K562 (cell line): ENCODE data around the gene IL31RA. TPM values are rescaled to one million over a fixed set of nuclear protein-coding genes. Genes with fewer than 3 reads are reported as not detected.

Experiments used
- ATAC-seq: fragments of 200-7000 bp; cut with Tn5 transposase; 3 replicates; pipeline ENCODE4 v1.9.1; 2020; ENCODE audit warnings: moderate library complexity
- BruUV-seq: library from RNA; stranded (reverse); fragments of 400-500 nt; replicated peaks from 2 replicates; lab custom pipeline; 2021; lab: Mats Ljungman, UMichigan
- CTCF ChIA-PET: fragments of 300-600 bp; formaldehyde crosslinking; extraction: SDS; loops from one replicate; lab custom pipeline; 2021; ENCODE audit warnings: low intra/inter-chr PET ratio; lab: Yijun Ruan, JAX
- POLR2A ChIA-PET: fragments of 300-600, 350-650 bp; sonication (Branson Sonifier 250); formaldehyde crosslinking; extraction: SDS; loops from one replicate; lab custom pipeline; 2021; ENCODE audit warnings: antibody characterized with exemption, inconsistent platforms; lab: Yijun Ruan, JAX
- DNase-seq, 4 experiments: peaks; one replicate each; pipeline versions ENCODE4 v3.0.0 to v3.0.0-alpha.2; 2011 to 2018; ENCODE audit warnings: low spot score in 3 of 4, mixed read lengths in 3 of 4; ENCODE audit errors: extremely low read depth in 1 of 4
- FAIRE-seq: peaks from 2 replicates; lab custom pipeline; 2011; peaks lifted over from hg19 to GRCh38; lab: Jason Lieb, UNC
- H2AFZ ChIP-seq: 2 replicates; pipeline ENCODE4 v1.6.0; 2011; ENCODE audit warnings: low read depth, low read length, control low read depth, inconsistent platforms
- H3K27ac ChIP-seq: fragments of 200-600 bp; 3 replicates; pipeline ENCODE4 v1.8.0; 2011; ENCODE audit warnings: low read depth, mild to moderate bottlenecking, control low read depth, inconsistent platforms, low read length, moderate library complexity, mixed read lengths; ENCODE audit errors: extremely low read depth
- H3K27me3 ChIP-seq, 2 experiments: fragments of 300-600 bp in 1 of 2; 2 replicates in 1 of 2; 3 replicates in 1 of 2; pipeline versions ENCODE4 v1.6.0 to v1.8.0; 2011; ENCODE audit warnings: inconsistent platforms in 2 of 2, low read length in 2 of 2, mild to moderate bottlenecking in 1 of 2, mixed read lengths in 1 of 2, moderate library complexity in 1 of 2; ENCODE audit not compliant: control insufficient read depth in 2 of 2, insufficient read depth in 2 of 2
- H3K36me3 ChIP-seq: fragments of 300-600 bp; 3 replicates; pipeline ENCODE4 v1.8.0; 2011; ENCODE audit warnings: mild to moderate bottlenecking, low read length, inconsistent platforms; ENCODE audit not compliant: control insufficient read depth, insufficient read depth
- H3K4me1 ChIP-seq, 2 experiments: fragments of 200-600 bp in 1 of 2; replicated peaks in 1 of 2; 2 replicates in 1 of 2; 3 replicates in 1 of 2; pipeline versions ENCODE4 v1.5.1 to v1.8.0; 2011; ENCODE audit warnings: inconsistent platforms in 2 of 2, low read length in 2 of 2, mild to moderate bottlenecking in 1 of 2, mixed read lengths in 1 of 2, moderate library complexity in 1 of 2; ENCODE audit not compliant: control insufficient read depth in 2 of 2, insufficient read depth in 2 of 2
- H3K4me2 ChIP-seq: 2 replicates; pipeline ENCODE4 v1.6.1; 2011; ENCODE audit warnings: low read length, control low read depth, inconsistent platforms, mixed read lengths; ENCODE audit not compliant: insufficient read depth
- H3K4me3 ChIP-seq: fragments of 200-600 bp; sonication (generic), shearing (Covaris generic); 2 replicates; pipeline ENCODE4 v1.5.1; 2016; ENCODE audit warnings: control low read depth, inconsistent platforms
- H3K79me2 ChIP-seq: fragments of 200-600 bp; 3 replicates; pipeline ENCODE4 v1.8.0; 2011; ENCODE audit warnings: low read length, inconsistent platforms; ENCODE audit not compliant: control insufficient read depth, insufficient read depth
- H3K9ac ChIP-seq, 2 experiments: 2 replicates each; pipeline versions ENCODE4 v1.6.0 to v1.6.1; 2011; ENCODE audit warnings: low read depth in 2 of 2, low read length in 2 of 2, control low read depth in 1 of 2, inconsistent platforms in 1 of 2, mild to moderate bottlenecking in 1 of 2, mixed read lengths in 1 of 2; ENCODE audit not compliant: insufficient read depth in 1 of 2
- H3K9me1 ChIP-seq: one replicate; pipeline ENCODE4 v1.6.0; 2011; ENCODE audit warnings: inconsistent platforms, mild to moderate bottlenecking, low read length, moderate library complexity; ENCODE audit not compliant: control insufficient read depth, insufficient read depth
- H3K9me3 ChIP-seq: replicated peaks from 2 replicates; pipeline ENCODE4 v1.5.1; 2011; ENCODE audit warnings: low read depth, low read length, inconsistent platforms; ENCODE audit not compliant: control insufficient read depth, insufficient read depth
- H4K20me1 ChIP-seq: replicated peaks from 2 replicates; pipeline ENCODE4 v1.6.1; 2011; ENCODE audit warnings: low read length, inconsistent platforms, mixed read lengths; ENCODE audit not compliant: control insufficient read depth, insufficient read depth
- ARID3B ChIP-seq: fragments of 250-450 bp; sonication (Bioruptor Pico); IDR thresholded peaks from 2 replicates; pipeline ENCODE4 v1.4.0; 2020; ENCODE audit warnings: borderline replicate concordance
- BRF2 ChIP-seq: IDR thresholded peaks from 3 replicates; pipeline ENCODE4 v1.6.1; 2011; ENCODE audit warnings: borderline replicate concordance, mild to moderate bottlenecking; ENCODE audit not compliant: insufficient read length, insufficient read depth
- HCFC1 ChIP-seq: IDR thresholded peaks from 2 replicates; pipeline ENCODE4 v1.6.1; 2012; ENCODE audit warnings: low read depth, low read length, improper control_type of control experiment
- NFRKB ChIP-seq: fragments of 450-650 bp; IDR thresholded peaks from 2 replicates; pipeline ENCODE4 v1.6.1; 2016; ENCODE audit warnings: low read depth
- NKRF ChIP-seq: fragments of 450-650 bp; IDR thresholded peaks from 2 replicates; pipeline ENCODE4 v1.6.1; 2016; ENCODE audit warnings: borderline replicate concordance
- POLR2AphosphoS2 ChIP-seq: IDR thresholded peaks from 2 replicates; pipeline ENCODE4 v1.6.1; 2012; ENCODE audit warnings: low read length, improper control_type of control experiment
- RBM15 ChIP-seq: fragments of 200-400 bp; formaldehyde crosslinking; IDR thresholded peaks from 2 replicates; pipeline ENCODE4 v1.6.1; 2018; ENCODE audit warnings: mild to moderate bottlenecking, low read length, moderate library complexity; ENCODE audit not compliant: insufficient read depth
- TSHZ1 ChIP-seq: fragments of 250-450 bp; sonication (Bioruptor Pico); IDR thresholded peaks from 2 replicates; pipeline ENCODE4 v1.4.0; 2020; ENCODE audit warnings: mild to moderate bottlenecking, moderate library complexity
- ZFP91 ChIP-seq: sonication (generic); formaldehyde crosslinking; IDR thresholded peaks from 2 replicates; pipeline ENCODE4 v1.8.0; 2022; ENCODE audit warnings: mild to moderate bottlenecking, missing genetic modification reagents
- ZNF717 ChIP-seq: fragments of 250-450 bp; sonication (Bioruptor Pico); IDR thresholded peaks from 2 replicates; pipeline ENCODE4 v1.5.0; 2021
- in situ Hi-C: fragments of 300-500 bp; cut with MboI; formaldehyde crosslinking; loops from 4 replicates; pipeline ENCODE4 v1.15.0; 2018; ENCODE audit warnings: inconsistent platforms, mixed read lengths
- intact Hi-C: fragments of 100-400 bp; cut with micrococcal nuclease; formaldehyde crosslinking; loops from 2 replicates; pipeline ENCODE4 v1.14.2; 2022
- polyA plus RNA-seq, 8 experiments: library from polyadenylated mRNA; depleted of rRNA in 4 of 8; stranded (reverse) in 5 of 8; unstranded in 3 of 8; fragments of >200 nt; fragmentation: Nextera tagmentation in 2 of 8; fragmentation: Illumina TruSeq in 1 of 8; extraction: Ambion mirVana in 2 of 8; extraction: Trizol in 1 of 8; gene quantifications; 2 replicates each; pipeline versions ENCODE4 v1.2.1 to v1.2.3, GENCODE V29; 2011 to 2014; ENCODE audit warnings: inconsistent platforms in 1 of 8, missing spikeins in 1 of 8
- total RNA-seq, 7 experiments: library from RNA; depleted of rRNA in 6 of 7; stranded (reverse); fragments of >200 nt in 6 of 7; fragmentation: Illumina TruSeq in 2 of 7; extraction: Trizol in 2 of 7; gene quantifications; 2 replicates each; pipeline versions ENCODE4 v1.2.1 to v1.2.3, GENCODE V29; 2011 to 2021; ENCODE audit warnings: low replicate concordance in 1 of 7

Gene IL31RA
- total and polyA plus RNA-seq, 9 of the 15 experiments (the other 6 are each of a cell fraction or from before 2014, with no cell fraction given), result not detected

GRCh38 chr5:55816342-55816741, 34.8 kb upstream of the IL31RA start:
- intact Hi-C loops, result no loop called here
- Histone ChIP-seq H4K20me1 (no peaks in the 10 kb centered on the region), H3K4me2 (no peak overlapping the region), H3K9me3 (no peaks in the 10 kb centered on the region), H3K9me1 (no peaks in the 10 kb centered on the region), H3K27me3 (peaks cover 12 to 17% of the 10 kb centered on the region in 2 experiments), H3K4me3 (no peak overlapping the region), H3K4me1 (no peaks in the 10 kb centered on the region; a peak in 1 of 5 replicates), H3K36me3 (no peaks in the 10 kb centered on the region), H2AFZ (no peak overlapping the region), H3K9ac (no peak overlapping the region), H3K27ac (no peak overlapping the region), H3K79me2 (no peaks in the 10 kb centered on the region)
- POLR2A ChIA-PET, result no interaction called here
- no peak for DNase-seq
- ATAC-seq, result no peak
- TF ChIP-seq POLR2AphosphoS2, result no peak
- no peak for TF ChIP-seq ZNF717 (CRISPR knock-in tag)
- no peak for TF ChIP-seq NFRKB
- TF ChIP-seq RBM15, result no peak
- no peak for TF ChIP-seq NKRF
- no peak for TF ChIP-seq ZFP91 (CRISPR knock-in tag)
- no peak for TF ChIP-seq HCFC1
- no peak for TF ChIP-seq TSHZ1 (CRISPR knock-in tag)
- no peak for TF ChIP-seq ARID3B (CRISPR knock-in tag)
- no peak for TF ChIP-seq BRF2
- no TSS peak for BruUV-seq
- in situ Hi-C loops, result no loop called here
- no peak for FAIRE-seq
- CTCF ChIA-PET, result no interaction called here
